GM12873 (cell line): ENCODE data around the gene SLC9A7.

Experiments used
- TF ChIP-seq, protein P1 (sequence below): IDR thresholded peaks from 2 replicates; pipeline ENCODE4 v1.5.1; 2012; ENCODE audit warnings: low read depth, mild to moderate bottlenecking, moderate library complexity, low read length, control low read depth; ENCODE audit not compliant: insufficient read depth; ENCODE audit errors: missing control alignments

SLC9A7 gene

GRCh38 chrX:46703980-46704379 lies 54.9 kb downstream of the SLC9A7 start:
- TF ChIP-seq, protein P1, sequence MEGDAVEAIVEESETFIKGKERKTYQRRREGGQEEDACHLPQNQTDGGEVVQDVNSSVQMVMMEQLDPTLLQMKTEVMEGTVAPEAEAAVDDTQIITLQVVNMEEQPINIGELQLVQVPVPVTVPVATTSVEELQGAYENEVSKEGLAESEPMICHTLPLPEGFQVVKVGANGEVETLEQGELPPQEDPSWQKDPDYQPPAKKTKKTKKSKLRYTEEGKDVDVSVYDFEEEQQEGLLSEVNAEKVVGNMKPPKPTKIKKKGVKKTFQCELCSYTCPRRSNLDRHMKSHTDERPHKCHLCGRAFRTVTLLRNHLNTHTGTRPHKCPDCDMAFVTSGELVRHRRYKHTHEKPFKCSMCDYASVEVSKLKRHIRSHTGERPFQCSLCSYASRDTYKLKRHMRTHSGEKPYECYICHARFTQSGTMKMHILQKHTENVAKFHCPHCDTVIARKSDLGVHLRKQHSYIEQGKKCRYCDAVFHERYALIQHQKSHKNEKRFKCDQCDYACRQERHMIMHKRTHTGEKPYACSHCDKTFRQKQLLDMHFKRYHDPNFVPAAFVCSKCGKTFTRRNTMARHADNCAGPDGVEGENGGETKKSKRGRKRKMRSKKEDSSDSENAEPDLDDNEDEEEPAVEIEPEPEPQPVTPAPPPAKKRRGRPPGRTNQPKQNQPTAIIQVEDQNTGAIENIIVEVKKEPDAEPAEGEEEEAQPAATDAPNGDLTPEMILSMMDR: no peak

DNA sequence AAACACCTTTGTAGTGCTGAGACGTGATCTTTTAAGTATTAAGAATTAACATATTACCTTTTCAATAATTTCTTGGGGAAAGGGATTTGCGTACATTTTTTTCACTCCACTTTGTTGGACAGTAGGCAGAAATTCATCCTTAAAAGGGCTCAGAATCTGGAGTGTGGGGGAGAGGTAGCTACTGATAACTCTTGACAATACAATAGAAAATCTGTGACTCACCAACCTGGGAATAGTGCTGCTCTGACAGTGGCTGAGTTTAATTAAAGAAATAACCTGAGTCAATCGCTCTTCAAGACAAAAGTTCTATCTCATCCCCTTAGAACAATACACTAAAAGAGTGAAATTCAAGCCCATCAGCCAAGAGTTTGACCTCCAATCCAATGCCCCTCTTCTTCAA lies 60.2 kb downstream of the SLC9A7 start:
- TF ChIP-seq, protein P1: no peak

GRCh38 chrX:46695491-46695890 lies 63.4 kb downstream of the SLC9A7 start:
- TF ChIP-seq, protein P1: no peak

- TF ChIP-seq, protein P1: no peak
Measured at GRCh38 chrX:46694549-46694948, 64.4 kb downstream of the SLC9A7 start.

GRCh38 chrX:46693149-46693548 lies 65.8 kb downstream of the SLC9A7 start:
- TF ChIP-seq, protein P1: no peak

- TF ChIP-seq, protein P1: no peak
Measured at GRCh38 chrX:46690818-46691217, 68.1 kb downstream of the SLC9A7 start.

GRCh38 chrX:46687619-46688018 lies 71.3 kb downstream of the SLC9A7 start:
- TF ChIP-seq, protein P1: no peak
